ENCODE measurements around the gene PTRH2. TPM values are rescaled to one million over a fixed set of nuclear protein-coding genes. Genes with fewer than 3 reads are reported as not detected.

Gene PTRH2
- total RNA-seq, 3 donors from 2014 or later (not counting 1 experiment from before 2014, with no cell fraction given), result 5.9 to 10.5 (median 6.6) TPM

DNA sequence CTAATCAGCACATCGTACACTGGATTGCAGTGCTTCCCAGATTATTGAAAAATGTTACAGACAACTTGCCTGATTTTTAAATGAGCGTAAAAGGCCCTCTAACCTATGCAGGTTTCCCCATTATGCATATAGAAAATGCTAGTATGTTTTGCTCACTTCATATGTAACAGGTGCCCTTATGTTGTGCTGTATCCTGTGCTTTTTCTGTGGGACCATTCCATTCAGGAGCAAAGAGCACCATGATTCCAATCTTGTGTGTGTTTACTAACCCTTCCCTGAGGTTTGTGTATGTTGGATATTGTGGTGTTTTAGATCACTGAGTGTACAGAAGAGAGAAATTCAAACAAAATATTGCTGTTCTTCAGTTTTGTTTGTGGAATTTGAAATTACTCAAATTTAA lies 12.9 kb downstream of the PTRH2 start:
- H3K4me3 Mint-ChIP-seq, result no peak overlapping the region
- H3K36me3 ChIP-seq (ENCODE audit: control insufficient read depth, insufficient read depth, low read length), result peaks cover 83% of the 10 kb centered on the region

DNA sequence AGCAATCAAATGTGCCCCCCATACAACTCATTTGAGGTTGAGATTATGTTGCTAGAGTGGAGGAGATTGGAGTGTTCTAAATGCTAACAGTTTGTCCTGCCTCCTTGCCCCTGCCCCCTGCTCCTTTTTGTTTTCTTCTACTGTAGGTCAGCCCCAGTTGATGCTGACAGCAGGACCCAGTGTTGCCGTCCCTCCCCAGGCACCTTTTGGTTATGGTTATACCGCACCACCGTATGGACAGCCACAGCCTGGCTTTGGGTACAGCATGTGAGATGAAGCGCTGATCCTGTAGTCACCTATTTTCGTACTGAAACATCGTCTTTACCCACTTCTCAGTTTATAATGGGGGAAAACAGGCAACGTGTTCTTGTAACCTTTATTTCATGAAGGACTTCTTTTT lies 13.6 kb downstream of the PTRH2 start:
- Mint-ChIP-seq H3K27me3 (ENCODE audit: low read depth in 2 of 2) (no peaks in the 10 kb centered on the region), H3K27ac (no peak overlapping the region), H3K4me1 (peaks cover 20 to 25% of the 10 kb centered on the region in 2 donors), H3K9me3 (no peaks in the 10 kb centered on the region), H3K4me3 (no peak overlapping the region), H3K36me3 (peaks cover 17% of the 10 kb centered on the region)
- no peaks in the 10 kb centered on the region for H3K27me3 ChIP-seq (ENCODE audit: control insufficient read depth, insufficient read depth, low read length)
- H3K36me3 ChIP-seq (ENCODE audit: control insufficient read depth, insufficient read depth, low read length), result peaks cover 84% of the 10 kb centered on the region
- intact Hi-C loops (cut with micrococcal nuclease), result no loop called here
- no peaks in the 10 kb centered on the region for H3K9me3 ChIP-seq (ENCODE audit: control insufficient read depth, insufficient read depth, low read length)
- H3K4me1 ChIP-seq (ENCODE audit: control insufficient read depth, insufficient read depth, low read length), result no peaks in the 10 kb centered on the region
- H3K4me3 ChIP-seq (ENCODE audit: low read length), result no peak overlapping the region
- TF ChIP-seq, protein P1, sequence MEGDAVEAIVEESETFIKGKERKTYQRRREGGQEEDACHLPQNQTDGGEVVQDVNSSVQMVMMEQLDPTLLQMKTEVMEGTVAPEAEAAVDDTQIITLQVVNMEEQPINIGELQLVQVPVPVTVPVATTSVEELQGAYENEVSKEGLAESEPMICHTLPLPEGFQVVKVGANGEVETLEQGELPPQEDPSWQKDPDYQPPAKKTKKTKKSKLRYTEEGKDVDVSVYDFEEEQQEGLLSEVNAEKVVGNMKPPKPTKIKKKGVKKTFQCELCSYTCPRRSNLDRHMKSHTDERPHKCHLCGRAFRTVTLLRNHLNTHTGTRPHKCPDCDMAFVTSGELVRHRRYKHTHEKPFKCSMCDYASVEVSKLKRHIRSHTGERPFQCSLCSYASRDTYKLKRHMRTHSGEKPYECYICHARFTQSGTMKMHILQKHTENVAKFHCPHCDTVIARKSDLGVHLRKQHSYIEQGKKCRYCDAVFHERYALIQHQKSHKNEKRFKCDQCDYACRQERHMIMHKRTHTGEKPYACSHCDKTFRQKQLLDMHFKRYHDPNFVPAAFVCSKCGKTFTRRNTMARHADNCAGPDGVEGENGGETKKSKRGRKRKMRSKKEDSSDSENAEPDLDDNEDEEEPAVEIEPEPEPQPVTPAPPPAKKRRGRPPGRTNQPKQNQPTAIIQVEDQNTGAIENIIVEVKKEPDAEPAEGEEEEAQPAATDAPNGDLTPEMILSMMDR (IDR thresholded peaks at IDR 0.05), result no peak
- ATAC-seq (no peak), DNase-seq (no peak)
- no peak overlapping the region for H3K27ac ChIP-seq (ENCODE audit: low read length)
- 95% methylated on average over 7 of the region's 7 CpGs for WGBS (ENCODE audit: insufficient coverage)

More for the DNA sequence above, 12.9 kb downstream of the PTRH2 start:
- Mint-ChIP-seq H3K9me3 (no peaks in the 10 kb centered on the region), H3K4me1 (peaks cover 26 to 28% of the 10 kb centered on the region in 2 donors), H3K27ac (peak overlapping the region in 1 of 2 donors; percentile 30), H3K36me3 (peaks cover 14% of the 10 kb centered on the region), H3K27me3 (ENCODE audit: low read depth in 2 of 2) (no peaks in the 10 kb centered on the region)
- H3K27me3 ChIP-seq (ENCODE audit: control insufficient read depth, insufficient read depth, low read length), result no peaks in the 10 kb centered on the region
- no peaks in the 10 kb centered on the region for H3K4me1 ChIP-seq (ENCODE audit: control insufficient read depth, insufficient read depth, low read length)
- DNase-seq, result no peak
- H3K27ac ChIP-seq (ENCODE audit: low read length), result no peak overlapping the region
- ATAC-seq, result no peak
- TF ChIP-seq, protein P1 (IDR thresholded peaks at IDR 0.05), result no peak
- H3K9me3 ChIP-seq (ENCODE audit: control insufficient read depth, insufficient read depth, low read length), result no peaks in the 10 kb centered on the region
- H3K4me3 ChIP-seq (ENCODE audit: low read length), result no peak overlapping the region
- intact Hi-C loops (cut with micrococcal nuclease), result no loop called here
- 93% methylated on average over 2 of the region's 2 CpGs for WGBS (ENCODE audit: insufficient coverage)

DNA sequence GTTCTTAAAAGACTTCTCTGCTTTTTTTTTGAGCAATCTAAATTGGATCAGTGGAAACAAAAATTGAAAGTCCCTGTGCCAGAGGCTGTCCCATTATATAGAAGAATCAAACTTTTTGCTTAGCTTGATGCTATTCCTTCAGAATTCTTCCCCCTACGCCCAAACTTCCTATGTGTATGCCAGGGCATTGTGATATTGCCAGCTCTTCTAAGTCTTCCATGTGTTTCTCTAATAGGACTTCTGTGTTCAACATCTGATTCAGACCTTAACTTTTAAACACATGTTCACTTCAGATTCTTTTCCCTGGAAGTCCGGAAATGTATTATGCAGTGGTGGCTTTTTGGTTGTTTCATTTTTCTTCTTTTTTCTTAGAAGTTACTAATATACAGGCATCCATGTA lies 18.7 kb downstream of the PTRH2 start:
- Mint-ChIP-seq H3K4me3 (no peak overlapping the region), H3K27ac (peak overlapping the region; percentile 41 to 57), H3K9me3 (no peaks in the 10 kb centered on the region), H3K4me1 (peaks cover 10 to 19% of the 10 kb centered on the region in 2 donors), H3K27me3 (ENCODE audit: low read depth in 2 of 2) (no peaks in the 10 kb centered on the region), H3K36me3 (peaks cover 27% of the 10 kb centered on the region)
- H3K4me3 ChIP-seq (ENCODE audit: low read length), result no peak overlapping the region
- no peaks in the 10 kb centered on the region for H3K4me1 ChIP-seq (ENCODE audit: control insufficient read depth, insufficient read depth, low read length)
- TF ChIP-seq, protein P1 (IDR thresholded peaks at IDR 0.05), result no peak
- H3K36me3 ChIP-seq (ENCODE audit: control insufficient read depth, insufficient read depth, low read length), result peaks cover 86% of the 10 kb centered on the region
- H3K27ac ChIP-seq (ENCODE audit: low read length), result no peak overlapping the region
- H3K9me3 ChIP-seq (ENCODE audit: control insufficient read depth, insufficient read depth, low read length), result no peaks in the 10 kb centered on the region
- intact Hi-C loops (cut with micrococcal nuclease), result no loop called here
- WGBS (ENCODE audit: insufficient coverage), result 83% methylated on average over 1 of the region's 2 CpGs
- ATAC-seq (no peak), DNase-seq (no peak)
- no peaks in the 10 kb centered on the region for H3K27me3 ChIP-seq (ENCODE audit: control insufficient read depth, insufficient read depth, low read length)

DNA sequence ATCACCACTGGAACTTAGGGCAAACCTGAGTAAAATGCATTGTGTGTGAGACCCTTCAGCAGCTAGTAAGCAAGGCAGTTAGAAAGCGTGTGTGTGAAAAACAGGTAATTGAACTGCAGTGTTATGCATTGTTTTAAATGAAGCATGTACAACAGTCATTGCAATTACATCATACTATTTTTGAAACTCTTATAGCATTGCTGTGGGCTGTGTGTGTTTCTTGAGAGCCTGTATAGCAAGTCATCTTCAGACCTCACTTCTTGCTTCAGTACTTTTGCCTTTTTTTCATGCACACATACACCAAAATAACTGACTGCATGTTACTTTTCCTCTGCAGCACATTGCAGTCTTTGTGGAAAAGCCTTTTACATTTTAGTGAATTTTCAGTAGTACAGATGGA lies 19.2 kb downstream of the PTRH2 start:
- Histone ChIP-seq H3K27me3 (ENCODE audit: control insufficient read depth, insufficient read depth, low read length) (no peaks in the 10 kb centered on the region), H3K36me3 (ENCODE audit: control insufficient read depth, insufficient read depth, low read length) (peaks cover 87% of the 10 kb centered on the region), H3K27ac (ENCODE audit: low read length) (no peak overlapping the region), H3K4me1 (ENCODE audit: control insufficient read depth, insufficient read depth, low read length) (no peaks in the 10 kb centered on the region), H3K4me3 (ENCODE audit: low read length) (no peak overlapping the region), H3K9me3 (ENCODE audit: control insufficient read depth, insufficient read depth, low read length) (no peaks in the 10 kb centered on the region)
- H3K36me3 Mint-ChIP-seq, result peaks cover 31% of the 10 kb centered on the region
- ATAC-seq (no peak), DNase-seq (no peak)
- intact Hi-C loops (cut with micrococcal nuclease), result no loop called here
- TF ChIP-seq, protein P1 (IDR thresholded peaks at IDR 0.05), result no peak
- H3K9me3 Mint-ChIP-seq, result no peaks in the 10 kb centered on the region
- no peaks in the 10 kb centered on the region for H3K27me3 Mint-ChIP-seq (ENCODE audit: low read depth in 2 of 2)
- peaks cover 10 to 19% of the 10 kb centered on the region in 2 donors for H3K4me1 Mint-ChIP-seq
- peak overlapping the region in 1 of 2 donors; percentile 65 for H3K27ac Mint-ChIP-seq
- H3K4me3 Mint-ChIP-seq, result no peak overlapping the region
- WGBS (ENCODE audit: insufficient coverage), result no CpG with 5 or more reads among the region's 1 CpG

All from natural killer cell (primary cell).